B cell (primary cell): ENCODE results near the gene RCSD1. TPM values are rescaled to one million over a fixed set of nuclear protein-coding genes. Genes with fewer than 3 reads are reported as not detected.

ENCODE experiments used
- ATAC-seq: fragments of 200-7000 bp; cut with Tn5 transposase; one replicate; pipeline ENCODE4 v1.10.0; 2021; ENCODE audit warnings: low read depth, mild to moderate bottlenecking, moderate number of reproducible peaks, moderate library complexity
- CTCF ChIA-PET: fragments of 350-600 bp; sonication (Branson Sonifier 250); formaldehyde crosslinking; loops from one replicate; lab custom pipeline; 2021; ENCODE audit warnings: antibody characterized with exemption, inconsistent platforms; lab: Charles Lee
- POLR2A ChIA-PET: fragments of 350-600 bp; sonication (Branson Sonifier 250); formaldehyde crosslinking; loops from one replicate; lab custom pipeline; 2021; ENCODE audit warnings: antibody characterized with exemption; lab: Charles Lee
- DNase-seq: peaks from one replicate; pipeline ENCODE4 v3.0.0; 2013
- H2AFZ ChIP-seq: 2 replicates; pipeline ENCODE4 v1.6.1; 2012; ENCODE audit warnings: mild to moderate bottlenecking, low read depth, low read length; ENCODE audit not compliant: insufficient read depth, poor library complexity, severe bottlenecking
- H3K27ac ChIP-seq, 2 donors: 1 replicate in 1 of 2; 2 replicates in 1 of 2; pipeline ENCODE4 v1.5.1; 2012 to 2013; ENCODE audit warnings: low read length in 2 of 2, mild to moderate bottlenecking in 2 of 2, moderate library complexity in 1 of 2
- H3K27me3 ChIP-seq, 4 experiments: fragments of 200-600 bp in 1 of 4; sonication (generic) in 1 of 4; replicated peaks in 1 of 4; 1 replicate in 2 of 4; 2 replicates in 2 of 4; pipeline versions ENCODE4 v1.6.1 to v1.7.0; 2013 to 2016; ENCODE audit warnings: low read length in 3 of 4, mild to moderate bottlenecking in 2 of 4, mixed read lengths in 1 of 4, moderate library complexity in 1 of 4; ENCODE audit not compliant: insufficient read depth in 4 of 4, control insufficient read depth in 3 of 4; ENCODE audit errors: control extremely low read depth in 1 of 4
- H3K36me3 ChIP-seq, 2 experiments: replicated peaks in 1 of 2; 1 replicate in 1 of 2; 2 replicates in 1 of 2; pipeline versions ENCODE4 v1.6.1 to v1.7.1; 2013; ENCODE audit warnings: low read length in 1 of 2; ENCODE audit not compliant: insufficient read depth in 2 of 2, control insufficient read depth in 1 of 2; ENCODE audit errors: control extremely low read depth in 1 of 2, extremely low read depth in 1 of 2
- H3K4me1 ChIP-seq, 2 donors: fragments of 200-600 bp in 1 of 2; sonication (generic) in 1 of 2; 1 replicate in 1 of 2; 2 replicates in 1 of 2; pipeline versions ENCODE4 v1.5.1 to v1.6.1; 2013 to 2017; ENCODE audit warnings: low read length in 2 of 2; ENCODE audit not compliant: control insufficient read depth in 2 of 2, insufficient read depth in 2 of 2
- H3K4me2 ChIP-seq: replicated peaks from 2 replicates; pipeline ENCODE3; 2012; ENCODE audit warnings: mild to moderate bottlenecking, low read depth, low read length; ENCODE audit not compliant: poor library complexity, severe bottlenecking
- H3K4me3 ChIP-seq, 5 experiments: fragments of 200-600 bp in 1 of 5; sonication (generic) in 1 of 5; 1 replicate in 3 of 5; 2 replicates in 2 of 5; pipeline versions ENCODE4 v1.5.1 to v1.7.0; 2011 to 2016; ENCODE audit warnings: low read length in 4 of 5, mild to moderate bottlenecking in 4 of 5, low read depth in 2 of 5, control low read depth in 1 of 5, moderate library complexity in 1 of 5; ENCODE audit not compliant: insufficient read depth in 1 of 5; ENCODE audit errors: control extremely low read depth in 1 of 5, extremely low read depth in 1 of 5
- H3K79me2 ChIP-seq: fragments of 200-600 bp; sonication (generic); one replicate; pipeline ENCODE4 v1.6.0; 2016; ENCODE audit warnings: low read length; ENCODE audit not compliant: control insufficient read depth, insufficient read depth
- H3K9ac ChIP-seq: fragments of 200-600 bp; sonication (generic); 2 replicates; pipeline ENCODE4 v1.6.1; 2017; ENCODE audit warnings: mild to moderate bottlenecking, low read length, moderate library complexity
- H3K9me3 ChIP-seq, 3 donors: one replicate each; pipeline versions ENCODE4 v1.6.1 to v1.7.1; 2013; ENCODE audit warnings: low read length in 2 of 3; ENCODE audit not compliant: control insufficient read depth in 2 of 3, insufficient read depth in 1 of 3; ENCODE audit errors: control extremely low read depth in 1 of 3
- H4K20me1 ChIP-seq: 2 replicates; pipeline ENCODE4 v1.6.0; 2012; ENCODE audit warnings: mild to moderate bottlenecking, low read length; ENCODE audit not compliant: insufficient read depth, control insufficient read depth, poor library complexity, severe bottlenecking
- H3K27ac Mint-ChIP-seq: one replicate; pipeline ENCODE4 v1.8.0; 2021; ENCODE audit warnings: mixed read lengths
- H3K27me3 Mint-ChIP-seq: one replicate; pipeline ENCODE4 v1.8.0; 2021; ENCODE audit warnings: mixed read lengths
- H3K4me1 Mint-ChIP-seq: one replicate; pipeline ENCODE4 v1.8.0; 2021; ENCODE audit warnings: mixed read lengths
- H3K4me3 Mint-ChIP-seq: one replicate; pipeline ENCODE4 v1.8.0; 2021; ENCODE audit warnings: mixed read lengths
- H3K9me3 Mint-ChIP-seq: one replicate; pipeline ENCODE4 v1.8.0; 2022; ENCODE audit warnings: mixed read lengths; ENCODE audit not compliant: insufficient read depth
- EZH2 ChIP-seq: IDR thresholded peaks from 2 replicates; pipeline ENCODE4 v1.6.1; 2012; ENCODE audit warnings: borderline replicate concordance, low read depth, mild to moderate bottlenecking, moderate library complexity, low read length; ENCODE audit not compliant: insufficient read depth, poor library complexity, severe bottlenecking
- WGBS: methylation state at CpG from one replicate; pipeline ENCODE4 v1.1.5; 2013; ENCODE audit warnings: missing lambda C conversion rate; ENCODE audit not compliant: insufficient coverage; 5-methylcytosine and 5-hydroxymethylcytosine counted together
- intact Hi-C: fragments of 100-400 bp; cut with micrococcal nuclease; formaldehyde crosslinking; loops from one replicate; pipeline ENCODE4 v1.10.0; 2022
- polyA plus RNA-seq: library from polyadenylated mRNA; depleted of rRNA; stranded (reverse); fragments of >200 nt; gene quantifications from 2 replicates; pipeline ENCODE4 v1.2.3, GENCODE V29; 2012
- total RNA-seq, 2 donors: library from RNA; stranded (reverse); fragments of 120-200 nt in 1 of 2; gene quantifications; 1 replicate in 1 of 2; 2 replicates in 1 of 2; pipeline versions ENCODE4 v1.2.3 to v1.2.4, GENCODE V29; 2013 to 2022
- TF ChIP-seq, protein P1 (sequence below): fragments of 200-600 bp; IDR thresholded peaks from one replicate; pipeline ENCODE4 v1.8.0; 2022; ENCODE audit warnings: antibody characterized with exemption, mild to moderate bottlenecking

RCSD1 gene
- total and polyA plus RNA-seq, 2 donors (not counting 1 experiment from before 2014, with no cell fraction given): 129 to 525 TPM

GRCh38 chr1:167717351-167717750 lies 87.3 kb downstream of the RCSD1 start:
- CTCF ChIA-PET: interaction anchor here (0.6 to 2.7 kb wide), 7 partner anchors 8 to 217 kb away, joined by 3 to 14 read pairs (median 5); no protein-coding TSS in a partner anchor
- intact Hi-C loops: loop anchor here (5.0 to 10.0 kb wide), 3 partner anchors 165 to 840 kb away; partner anchors contain the start of genes CREG1 and TADA1

More at GRCh38 chr1:167717351-167717750, 87.3 kb downstream of the RCSD1 start:
- H3K79me2 ChIP-seq: peaks cover 4% of the 10 kb centered on the region
- POLR2A ChIA-PET: interaction anchor here (0.8 to 1.5 kb wide), 2 partner anchors 19 to 164 kb away, joined by 3 to 4 read pairs; partner anchors contain the start of gene CREG1
- WGBS: no CpG with 5 or more reads among the region's 3 CpGs
- H3K9me3 ChIP-seq: peaks cover 0 to 5% (median 4%) of the 10 kb centered on the region in 3 donors
- TF ChIP-seq EZH2: no peak
- TF ChIP-seq, protein P1, sequence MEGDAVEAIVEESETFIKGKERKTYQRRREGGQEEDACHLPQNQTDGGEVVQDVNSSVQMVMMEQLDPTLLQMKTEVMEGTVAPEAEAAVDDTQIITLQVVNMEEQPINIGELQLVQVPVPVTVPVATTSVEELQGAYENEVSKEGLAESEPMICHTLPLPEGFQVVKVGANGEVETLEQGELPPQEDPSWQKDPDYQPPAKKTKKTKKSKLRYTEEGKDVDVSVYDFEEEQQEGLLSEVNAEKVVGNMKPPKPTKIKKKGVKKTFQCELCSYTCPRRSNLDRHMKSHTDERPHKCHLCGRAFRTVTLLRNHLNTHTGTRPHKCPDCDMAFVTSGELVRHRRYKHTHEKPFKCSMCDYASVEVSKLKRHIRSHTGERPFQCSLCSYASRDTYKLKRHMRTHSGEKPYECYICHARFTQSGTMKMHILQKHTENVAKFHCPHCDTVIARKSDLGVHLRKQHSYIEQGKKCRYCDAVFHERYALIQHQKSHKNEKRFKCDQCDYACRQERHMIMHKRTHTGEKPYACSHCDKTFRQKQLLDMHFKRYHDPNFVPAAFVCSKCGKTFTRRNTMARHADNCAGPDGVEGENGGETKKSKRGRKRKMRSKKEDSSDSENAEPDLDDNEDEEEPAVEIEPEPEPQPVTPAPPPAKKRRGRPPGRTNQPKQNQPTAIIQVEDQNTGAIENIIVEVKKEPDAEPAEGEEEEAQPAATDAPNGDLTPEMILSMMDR: no peak
- H3K4me3 ChIP-seq: no peak overlapping the region
- peak overlapping the region; percentile 58 for H3K4me3 Mint-ChIP-seq
- H3K4me1 Mint-ChIP-seq: peaks cover 56% of the 10 kb centered on the region
- no peak overlapping the region for H3K27ac ChIP-seq
- no peak overlapping the region for H3K27ac Mint-ChIP-seq
- H3K27me3 ChIP-seq: no peaks in the 10 kb centered on the region
- H3K27me3 Mint-ChIP-seq: no peaks in the 10 kb centered on the region
- no peak overlapping the region for H3K4me2 ChIP-seq
- H3K9me3 Mint-ChIP-seq: no peaks in the 10 kb centered on the region
- H3K9ac ChIP-seq: no peak overlapping the region
- DNase-seq (no peak), ATAC-seq (no peak)
- H2AFZ ChIP-seq: no peak overlapping the region
- H3K36me3 ChIP-seq: no peaks in the 10 kb centered on the region
- H3K4me1 ChIP-seq: peaks cover 43 to 52% of the 10 kb centered on the region in 2 donors
- peaks cover 3% of the 10 kb centered on the region for H4K20me1 ChIP-seq
